ENCODE data around the gene GIMAP7.

The GIMAP7 gene

GRCh38 chr7:150531704-150532103 is 17.0 kb downstream of the GIMAP7 start:
- TF ChIP-seq SETDB1 (IDR thresholded peaks at IDR 0.05; ENCODE audit: insufficient read length, low read length) = peak; percentile 54
- TF ChIP-seq ZNF280D (tag by site-specific recombination; IDR thresholded peaks at IDR 0.05) = no peak
- peak; percentile 56 for TF ChIP-seq ZNF529 (tag by site-specific recombination; IDR thresholded peaks at IDR 0.05; ENCODE audit: insufficient replicate concordance)
- TF ChIP-seq ZNF202 (tag by site-specific recombination; IDR thresholded peaks at IDR 0.05; ENCODE audit: borderline replicate concordance) = no peak
- no peak for TF ChIP-seq ZNF18 (tag by site-specific recombination; IDR thresholded peaks at IDR 0.05)
- TF ChIP-seq ZNF292 (tag by site-specific recombination; IDR thresholded peaks at IDR 0.05; ENCODE audit: borderline replicate concordance, low read depth) = no peak
- TF ChIP-seq ZNF510 (tag by site-specific recombination; IDR thresholded peaks at IDR 0.05; ENCODE audit: insufficient replicate concordance) = no peak
- no peak for TF ChIP-seq YY1 (tag by site-specific recombination; IDR thresholded peaks at IDR 0.05)
- CTCF ChIA-PET = no interaction called here
- no peaks in the 10 kb centered on the region for H3K9me3 ChIP-seq (ENCODE audit: control insufficient read depth, insufficient read depth, low read depth, low read length)
- H3K27ac ChIP-seq (ENCODE audit: extremely low read depth, low read depth, low read length) = no peak overlapping the region
- no peak overlapping the region for H3K4me3 ChIP-seq (ENCODE audit: low read depth, low read length)
- H3K4me1 ChIP-seq (ENCODE audit: control insufficient read depth, insufficient read depth, low read length) = no peaks in the 10 kb centered on the region
- POLR2A ChIA-PET = no interaction called here
- no peaks in the 10 kb centered on the region for H3K36me3 ChIP-seq (ENCODE audit: control insufficient read depth in 2 of 2, insufficient read depth in 1 of 2, low read length in 2 of 2)

GRCh38 chr7:150538259-150538658 is 23.6 kb downstream of the GIMAP7 start:
- no peaks in the 10 kb centered on the region for H3K4me1 ChIP-seq (ENCODE audit: control insufficient read depth, insufficient read depth, low read length)
- no peak overlapping the region for H3K4me3 ChIP-seq (ENCODE audit: low read depth, low read length)
- TF ChIP-seq SETDB1 (IDR thresholded peaks at IDR 0.05; ENCODE audit: insufficient read length, low read length) (peak; percentile 73), HIC1 (tag by site-specific recombination; IDR thresholded peaks at IDR 0.05) (no peak)
- CTCF ChIA-PET = no interaction called here
- POLR2A ChIA-PET = no interaction called here
- no peaks in the 10 kb centered on the region for H3K36me3 ChIP-seq (ENCODE audit: control insufficient read depth in 2 of 2, insufficient read depth in 1 of 2, low read length in 2 of 2)
- H3K9me3 ChIP-seq (ENCODE audit: control insufficient read depth, insufficient read depth, low read depth, low read length) = no peaks in the 10 kb centered on the region
- no peak overlapping the region for H3K27ac ChIP-seq (ENCODE audit: extremely low read depth, low read depth, low read length)

GRCh38 chr7:150553163-150553562 is 38.5 kb downstream of the GIMAP7 start:
- ChIA-PET POLR2A (no interaction called here), CTCF (no interaction called here)
- H3K27ac ChIP-seq (ENCODE audit: extremely low read depth, low read depth, low read length) = no peak overlapping the region
- TF ChIP-seq HOXA7 (CRISPR knock-in tag; IDR thresholded peaks at IDR 0.05; ENCODE audit: borderline replicate concordance) (no peak), ZNF416 (tag by site-specific recombination; IDR thresholded peaks at IDR 0.05) (no peak), ZNF555 (tag by site-specific recombination; conservative IDR thresholded peaks at IDR 0.05) (no peak), ZNF114 (tag by site-specific recombination; IDR thresholded peaks at IDR 0.05) (no peak), ZNF600 (tag by site-specific recombination; IDR thresholded peaks at IDR 0.05) (no peak), ZNF221 (tag by site-specific recombination; IDR thresholded peaks at IDR 0.05; ENCODE audit: borderline replicate concordance) (no peak), SCRT2 (tag by site-specific recombination; IDR thresholded peaks at IDR 0.05) (no peak), PRDM10 (tag by site-specific recombination; IDR thresholded peaks at IDR 0.05) (no peak), ZNF548 (tag by site-specific recombination; IDR thresholded peaks at IDR 0.05) (no peak), ZNF350 (tag by site-specific recombination; IDR thresholded peaks at IDR 0.05) (no peak), ZNF791 (tag by site-specific recombination; IDR thresholded peaks at IDR 0.05) (no peak), ZBTB1 (tag by site-specific recombination; IDR thresholded peaks at IDR 0.05) (no peak), ZNF341 (tag by site-specific recombination; IDR thresholded peaks at IDR 0.05; ENCODE audit: low read depth) (no peak)

More at GRCh38 chr7:150553163-150553562, 38.5 kb downstream of the GIMAP7 start:
- Histone ChIP-seq H3K4me3 (ENCODE audit: low read depth, low read length) (no peak overlapping the region), H3K36me3 (ENCODE audit: control insufficient read depth in 2 of 2, insufficient read depth in 1 of 2, low read length in 2 of 2) (no peaks in the 10 kb centered on the region), H3K4me1 (ENCODE audit: control insufficient read depth, insufficient read depth, low read length) (no peaks in the 10 kb centered on the region), H3K9me3 (ENCODE audit: control insufficient read depth, insufficient read depth, low read depth, low read length) (no peaks in the 10 kb centered on the region)
